Measurements from ENCODE around the gene DENND11.

The DENND11 gene, protein sequence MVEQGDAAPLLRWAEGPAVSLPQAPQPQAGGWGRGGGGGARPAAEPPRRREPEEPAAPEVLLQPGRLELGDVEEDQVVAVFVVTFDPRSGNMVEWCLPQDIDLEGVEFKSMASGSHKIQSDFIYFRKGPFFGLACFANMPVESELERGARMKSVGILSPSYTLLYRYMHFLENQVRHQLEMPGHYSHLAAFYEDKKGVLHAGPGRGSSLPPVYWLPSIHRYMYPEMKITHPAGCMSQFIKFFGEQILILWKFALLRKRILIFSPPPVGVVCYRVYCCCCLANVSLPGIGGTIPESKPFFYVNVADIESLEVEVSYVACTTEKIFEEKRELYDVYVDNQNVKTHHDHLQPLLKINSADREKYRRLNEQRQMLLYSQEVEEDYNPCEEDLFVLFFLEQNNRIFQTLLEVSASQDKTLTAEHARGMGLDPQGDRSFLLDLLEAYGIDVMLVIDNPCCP

DNA sequence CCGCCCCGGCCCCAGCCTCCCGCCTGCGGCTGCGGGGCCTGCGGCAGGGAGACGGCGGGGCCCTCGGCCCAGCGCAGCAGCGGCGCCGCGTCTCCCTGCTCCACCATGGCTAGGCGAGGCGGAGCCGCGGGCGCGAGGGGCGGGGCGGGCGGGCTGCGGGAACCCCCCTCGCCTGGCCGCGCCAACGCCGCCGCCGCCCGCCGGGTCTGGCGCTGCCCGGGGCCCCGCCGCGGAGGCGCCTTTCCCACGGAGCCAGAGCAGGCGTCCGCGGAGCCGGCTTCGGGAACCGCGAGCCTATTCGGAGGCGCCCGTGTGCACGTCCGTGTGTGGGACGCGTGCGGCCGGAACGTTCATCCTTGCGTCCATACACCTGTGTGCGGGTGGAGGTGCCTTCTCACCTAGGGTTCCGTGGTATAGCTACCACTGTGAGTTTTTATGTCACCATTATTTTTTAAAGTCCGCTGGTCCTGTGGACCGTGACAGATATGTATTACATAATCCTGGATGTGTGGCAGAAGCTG lies at the start of gene DENND11:
DENND11 (minus strand) TSS at position 120 of the 521 bp plus-strand sequence; CDS start at position 107, 13 bp downstream.
- DNase-seq, result peak; percentile 26

DNA sequence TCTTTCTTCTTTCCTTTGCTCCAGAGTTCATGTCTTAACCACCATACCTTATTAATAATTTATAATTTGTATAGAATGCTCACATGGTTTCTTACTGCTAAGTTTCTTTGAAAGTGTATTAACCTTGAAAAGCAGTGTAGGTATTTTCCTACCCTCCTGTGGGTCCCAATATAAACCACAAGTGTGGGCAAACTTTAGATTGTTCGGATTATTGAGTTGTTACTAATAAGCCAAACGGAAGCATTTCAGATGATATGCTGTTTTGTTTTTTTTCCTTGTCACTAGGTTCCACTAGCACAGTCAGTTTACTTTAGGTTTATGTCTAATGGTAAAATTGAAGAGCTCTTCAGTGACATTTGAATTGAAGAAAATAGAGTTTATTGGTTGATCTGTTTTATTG lies 46.4 kb upstream of the DENND11 start:
- no peak for DNase-seq

DNA sequence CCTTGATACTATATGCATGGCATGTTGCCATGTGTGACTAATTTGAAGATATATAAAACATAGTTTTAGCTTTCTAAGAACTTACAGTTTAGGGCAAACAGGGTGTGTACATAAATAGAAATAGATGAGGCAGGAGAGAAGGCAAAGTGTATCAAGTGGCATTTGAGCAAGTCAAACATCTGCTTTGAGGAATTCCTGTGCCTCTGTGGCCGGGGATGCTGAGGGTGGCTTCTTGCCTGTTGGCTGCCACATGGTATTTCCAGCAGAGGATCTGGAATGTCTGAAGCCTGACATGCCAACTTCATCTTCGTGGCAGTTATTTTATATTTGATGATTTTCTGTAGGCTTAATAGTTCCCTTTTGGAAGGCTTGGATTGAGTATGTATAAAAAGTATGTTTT lies 42.2 kb upstream of the DENND11 start:
- no peak for DNase-seq

DNA sequence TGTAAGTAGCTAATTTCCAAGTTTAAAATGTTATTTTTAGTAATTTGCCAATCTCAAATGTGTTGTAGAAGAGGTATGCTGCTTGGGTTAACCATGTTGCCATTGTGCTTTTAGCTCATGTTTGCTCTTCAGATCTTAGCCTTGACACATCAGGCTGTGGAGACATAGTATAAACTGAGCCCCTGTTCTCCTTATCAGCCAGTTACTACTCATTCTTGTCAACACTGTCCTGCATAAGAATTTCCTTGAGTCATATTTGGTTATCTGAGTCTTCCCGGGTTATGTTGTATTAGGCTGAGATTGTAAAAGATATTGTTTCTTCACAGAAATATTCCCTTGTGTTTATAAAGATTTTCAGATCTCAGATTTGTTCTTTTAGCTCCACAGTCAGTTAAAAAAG lies 40.3 kb upstream of the DENND11 start:
- no peak for DNase-seq

DNA sequence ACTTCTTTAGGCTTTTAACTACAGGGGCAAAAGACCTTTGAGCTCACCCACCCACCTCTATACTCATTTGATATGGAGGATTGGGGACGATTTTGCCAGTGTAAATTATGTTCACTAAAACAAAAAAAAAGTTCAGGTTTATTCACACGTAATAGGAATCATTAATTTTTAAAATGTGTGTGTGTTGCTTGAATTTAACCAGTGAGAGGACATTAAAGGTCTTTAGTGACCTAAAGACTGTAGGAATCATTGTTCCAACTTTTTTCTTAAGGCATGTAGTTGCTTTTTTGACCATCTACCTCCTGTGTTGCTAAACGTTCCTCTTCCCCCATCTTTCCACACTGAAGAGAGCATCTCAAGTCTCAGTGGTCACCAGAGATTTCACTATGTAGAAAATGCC lies 37.3 kb upstream of the DENND11 start:
- DNase-seq, result no peak

DNA sequence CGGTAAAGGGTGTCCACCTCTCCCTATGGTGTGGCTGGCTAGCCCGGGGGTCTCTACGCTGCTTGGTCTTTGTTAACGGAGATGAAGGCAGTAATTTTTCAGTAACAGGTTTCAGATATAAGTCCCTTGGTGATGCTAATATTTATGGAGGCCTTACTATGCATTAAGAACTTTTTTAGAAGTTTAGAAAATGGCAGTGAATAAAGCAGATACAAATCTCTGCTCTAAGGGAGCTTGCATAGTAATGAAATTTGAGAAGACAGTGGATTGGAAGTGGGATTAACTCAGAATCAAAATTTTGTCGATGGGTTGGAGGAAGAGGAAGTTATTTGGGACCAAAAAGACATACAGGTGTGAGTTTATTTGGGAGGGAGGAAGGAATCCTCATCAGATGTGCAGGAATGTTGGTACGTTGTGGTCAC lies 36.6 kb upstream of the DENND11 start:
- DNase-seq, result no peak

DNA sequence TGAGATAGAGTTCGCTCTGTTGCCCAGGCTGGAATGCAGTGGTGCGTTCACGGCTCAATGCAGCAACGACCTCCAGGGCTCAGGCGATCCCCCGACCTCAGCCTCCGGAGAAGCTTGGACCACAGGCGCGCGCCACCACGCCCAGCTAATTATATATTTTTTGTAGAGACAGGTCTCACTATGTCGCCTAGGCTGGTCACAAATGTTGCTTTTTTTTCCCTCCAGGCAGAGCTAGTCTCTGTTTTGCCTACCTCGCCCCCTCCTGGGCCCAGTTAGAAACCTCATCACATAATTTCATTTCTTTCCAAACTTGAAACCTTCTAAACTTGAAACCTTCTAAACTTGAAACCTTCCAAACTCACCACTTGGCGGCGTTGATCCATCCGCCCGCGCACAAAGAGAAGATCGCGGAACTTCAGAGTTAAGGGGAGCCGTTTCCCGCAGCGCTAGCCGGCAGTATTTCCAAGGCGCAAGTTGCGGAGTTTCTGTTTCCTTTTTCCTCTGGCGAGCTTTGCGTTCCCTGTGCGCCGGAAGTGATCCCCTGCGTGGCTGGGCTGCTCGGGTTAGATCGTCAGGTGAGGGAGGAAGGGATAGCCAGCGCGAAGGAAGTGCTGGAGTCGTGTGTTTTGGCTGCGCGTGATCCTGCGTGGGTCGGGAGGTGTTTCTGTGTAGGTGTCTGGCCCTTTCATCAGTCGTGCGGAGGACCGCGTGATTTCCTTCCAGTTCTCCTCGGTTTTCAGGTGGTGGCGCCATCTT lies 36.0 kb upstream of the DENND11 start, which contains the start of gene SSBP1:
SSBP1 (plus strand) TSS at position 523 of the 756 bp plus-strand sequence. CDS start 809 bp downstream, outside the sequence.
- peak; percentile 86 for DNase-seq

DNA sequence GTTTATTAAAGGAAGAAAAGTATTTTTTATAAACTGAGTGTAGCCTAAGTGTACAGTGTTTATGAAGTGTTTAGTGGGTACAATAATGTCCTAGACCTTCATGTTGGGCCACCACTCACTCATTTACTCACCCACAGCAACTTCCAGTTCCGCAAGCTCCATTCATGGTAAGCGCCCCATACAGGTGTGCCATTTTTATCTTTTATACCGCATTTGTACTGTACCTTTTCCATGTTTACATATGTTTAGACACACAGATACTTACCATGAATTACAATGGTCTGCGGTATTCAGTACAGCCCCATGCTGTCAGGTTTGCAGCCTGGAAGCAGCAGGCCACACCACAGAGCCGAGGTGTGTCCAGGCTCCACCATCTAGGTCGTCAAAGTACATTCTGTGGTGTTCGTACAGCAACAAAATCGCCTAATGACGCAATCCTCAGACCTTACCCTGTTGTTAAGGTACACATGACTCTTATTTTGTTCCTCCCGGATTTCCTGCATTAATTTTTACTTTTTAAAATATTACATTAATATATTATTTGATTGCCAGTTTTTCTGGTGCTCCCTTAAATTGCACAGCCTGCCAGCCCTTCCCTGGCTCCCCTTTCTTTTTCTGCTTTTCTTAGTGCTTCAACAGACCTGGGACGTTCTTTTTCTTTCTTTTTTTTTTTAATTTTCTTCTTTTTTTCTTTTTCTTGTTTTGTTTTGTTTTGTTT lies 35.3 kb upstream of the DENND11 start:
- DNase-seq, result no peak

DNA sequence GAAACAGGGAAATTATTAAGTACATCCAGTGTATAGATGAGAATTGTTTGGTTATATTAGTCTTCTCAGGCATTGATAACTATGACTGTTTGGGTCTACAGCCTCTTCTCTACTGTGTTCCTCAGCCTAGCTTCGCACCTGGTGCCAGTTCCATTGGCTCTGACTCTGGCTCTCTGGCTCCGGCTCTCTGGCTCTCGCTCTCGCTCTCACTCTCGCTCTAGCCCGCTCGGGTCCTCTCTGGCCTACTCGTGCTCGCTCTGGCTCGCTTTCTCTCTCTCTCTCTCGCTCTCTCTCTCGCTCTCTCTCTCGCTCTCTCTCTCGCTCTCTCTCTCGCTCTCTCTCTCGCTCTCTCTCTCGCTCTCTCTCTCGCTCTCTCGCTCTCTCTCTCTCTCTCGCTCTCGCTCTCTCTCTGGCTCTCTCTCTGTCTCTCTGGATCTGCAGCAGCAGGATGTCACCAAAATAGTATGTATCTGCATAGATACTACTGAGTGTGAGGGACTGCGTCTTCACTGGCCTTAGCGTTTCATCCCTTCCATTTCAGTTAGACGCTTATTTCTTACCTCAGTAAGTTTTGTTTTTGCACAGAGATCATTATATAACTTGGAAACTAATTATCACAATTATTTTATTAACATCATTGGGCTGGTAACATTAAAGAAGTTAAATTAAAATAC lies 29.6 kb upstream of the DENND11 start:
- no peak for DNase-seq

DNA sequence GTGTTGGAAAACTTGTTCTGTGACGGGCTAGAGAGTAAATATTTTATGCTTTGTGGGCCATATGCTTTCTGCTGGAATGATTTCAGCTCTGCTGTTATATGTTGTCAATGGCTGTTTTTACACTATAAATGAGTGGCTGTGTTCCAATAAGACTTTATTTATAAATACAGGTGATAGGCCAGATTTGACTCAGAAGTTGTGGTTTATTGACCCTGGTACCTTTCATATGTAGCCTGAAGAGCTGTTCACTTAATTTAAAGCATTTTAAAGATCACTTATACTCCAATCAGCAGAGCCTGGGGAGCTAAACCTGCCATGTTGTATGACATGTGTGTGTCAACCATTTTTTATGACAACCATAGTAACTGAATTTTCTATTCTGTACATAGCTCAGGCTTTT lies 27.1 kb upstream of the DENND11 start:
- no peak for DNase-seq

DNA sequence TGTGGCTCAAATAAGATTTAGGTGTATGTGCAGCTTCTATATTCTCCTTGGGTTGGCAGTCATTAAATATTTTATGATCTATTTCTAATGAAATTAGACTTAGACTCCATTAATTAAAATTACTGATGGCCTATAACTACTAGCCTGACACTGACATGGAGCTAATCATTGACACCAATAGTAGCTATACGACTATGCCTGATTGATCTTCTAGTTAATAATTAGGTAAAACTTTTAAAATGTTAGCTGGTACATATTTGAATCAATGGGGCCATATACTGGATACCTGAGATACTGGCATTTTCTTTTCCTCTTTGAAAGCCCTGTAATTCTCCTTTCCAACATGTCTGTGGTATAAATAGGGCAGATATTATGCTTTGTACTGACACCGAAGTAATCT lies 20.6 kb upstream of the DENND11 start:
- DNase-seq, result no peak

DNA sequence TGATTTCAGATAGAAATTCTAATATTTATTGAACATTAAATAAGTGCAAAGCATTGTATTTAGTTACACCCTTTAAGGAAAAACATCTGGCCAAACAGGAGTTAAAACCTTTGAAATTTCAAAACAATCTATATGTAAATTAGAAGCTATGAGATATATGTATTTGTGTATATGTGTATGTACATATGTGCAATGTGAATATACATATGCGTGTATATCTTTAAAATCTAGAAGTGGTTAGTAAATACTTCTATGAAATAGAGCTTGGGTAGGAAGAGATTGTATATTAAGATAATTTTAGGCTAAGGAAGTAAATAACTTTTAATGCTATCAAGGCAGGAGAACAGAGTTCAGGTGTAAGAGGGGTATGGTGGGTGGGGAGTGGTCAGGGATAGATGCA lies 15.5 kb upstream of the DENND11 start:
- no peak for DNase-seq

DNA sequence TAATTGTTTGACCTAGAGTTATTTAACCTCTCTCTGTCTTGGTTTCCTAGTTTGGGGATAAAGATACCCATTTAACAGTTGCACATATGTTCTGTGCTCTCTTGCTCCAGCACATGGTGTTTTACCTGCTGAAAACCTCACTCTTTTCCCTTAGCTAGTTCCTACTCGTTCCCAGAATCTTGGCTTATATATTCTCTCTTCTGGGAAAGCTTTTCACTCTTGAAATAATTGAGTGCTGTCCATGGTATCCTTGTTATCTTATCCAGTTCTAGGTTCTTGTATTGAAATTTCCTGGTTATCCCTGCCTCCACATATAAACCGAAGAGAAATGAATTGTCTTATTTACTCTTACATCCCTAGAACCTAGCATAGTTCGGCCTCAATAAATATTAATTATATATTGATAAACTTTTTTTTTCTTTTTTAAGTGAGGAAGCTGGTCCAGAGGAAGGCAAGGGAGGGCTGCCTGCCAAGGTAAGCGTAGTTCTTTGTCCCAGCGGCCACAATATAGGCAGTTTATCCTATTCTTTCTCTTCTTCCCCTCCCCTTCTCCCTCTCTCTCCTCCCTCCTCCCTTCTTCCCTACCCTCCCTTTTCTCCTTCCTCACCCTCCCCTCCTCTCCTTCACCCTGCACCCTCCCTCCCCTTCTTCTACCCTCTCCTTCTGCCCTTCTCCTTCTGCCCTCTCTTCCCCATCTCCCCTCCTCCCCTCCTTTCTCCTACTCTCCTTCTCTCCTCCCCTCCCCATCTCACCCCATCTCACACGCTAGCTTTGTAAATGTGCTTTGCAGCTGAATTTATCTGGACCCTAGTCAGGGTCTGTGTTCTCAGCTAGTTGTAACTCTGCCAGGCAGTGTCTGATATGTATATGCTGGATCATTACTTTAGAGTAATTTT lies 14.1 kb upstream of the DENND11 start:
- no peak for DNase-seq

DNA sequence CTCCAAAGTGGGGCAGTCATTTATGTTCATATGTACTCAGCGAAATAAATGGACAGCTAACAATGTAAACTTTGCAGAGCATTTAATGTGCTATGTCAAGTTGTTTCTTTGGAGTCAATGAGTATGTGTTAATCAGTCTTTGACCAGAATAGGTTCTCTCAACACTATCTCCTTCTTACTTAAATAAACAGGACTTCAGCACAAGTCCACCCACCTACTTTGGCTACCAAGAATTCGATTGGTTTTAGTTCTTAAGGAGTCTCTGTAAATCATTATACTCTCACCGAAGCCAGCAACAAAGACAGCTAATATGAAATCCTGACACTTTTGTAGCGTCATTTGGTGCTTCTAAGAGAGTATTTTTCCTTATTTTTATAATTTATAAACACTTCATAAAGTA lies 13.1 kb upstream of the DENND11 start:
- no peak for DNase-seq

DNA sequence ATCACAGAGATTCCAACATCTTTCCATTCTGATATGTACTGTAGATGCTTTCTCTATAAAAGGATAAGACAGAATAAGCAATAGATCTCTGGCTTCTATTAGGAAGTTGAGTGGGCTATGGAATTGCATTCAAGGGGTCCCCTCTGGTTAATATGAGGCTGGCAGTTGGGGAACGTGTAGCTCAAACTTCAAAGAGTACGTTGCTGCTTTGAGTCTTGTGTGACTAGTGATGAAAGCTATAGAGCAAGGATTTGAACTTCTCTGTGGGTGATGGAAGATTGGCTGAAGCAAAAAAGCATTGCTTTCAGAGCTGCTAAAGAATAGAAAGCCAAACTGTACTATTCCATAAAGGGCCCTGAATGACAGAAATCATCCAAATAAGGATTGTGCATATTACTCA lies 12.6 kb upstream of the DENND11 start:
- DNase-seq, result no peak

DNA sequence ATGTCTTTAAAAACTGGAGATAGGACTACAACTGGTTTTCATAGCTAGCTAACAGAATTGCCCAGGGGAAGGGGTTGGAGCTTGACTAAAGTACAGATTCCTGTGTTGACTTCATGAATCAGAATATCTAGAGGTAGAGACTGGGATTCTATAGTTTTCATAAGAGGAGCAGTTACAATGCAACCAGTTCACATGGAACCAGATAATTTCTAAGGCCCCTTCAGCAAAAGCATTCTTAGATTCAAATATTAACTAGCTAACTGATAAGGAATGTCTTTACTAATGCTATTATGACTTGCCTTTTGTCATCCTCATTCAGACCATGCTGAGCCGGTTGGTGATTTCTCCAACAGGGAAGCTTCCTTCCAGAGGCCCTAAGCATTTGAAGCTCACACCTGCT lies 11.9 kb upstream of the DENND11 start:
- no peak for DNase-seq

DNA sequence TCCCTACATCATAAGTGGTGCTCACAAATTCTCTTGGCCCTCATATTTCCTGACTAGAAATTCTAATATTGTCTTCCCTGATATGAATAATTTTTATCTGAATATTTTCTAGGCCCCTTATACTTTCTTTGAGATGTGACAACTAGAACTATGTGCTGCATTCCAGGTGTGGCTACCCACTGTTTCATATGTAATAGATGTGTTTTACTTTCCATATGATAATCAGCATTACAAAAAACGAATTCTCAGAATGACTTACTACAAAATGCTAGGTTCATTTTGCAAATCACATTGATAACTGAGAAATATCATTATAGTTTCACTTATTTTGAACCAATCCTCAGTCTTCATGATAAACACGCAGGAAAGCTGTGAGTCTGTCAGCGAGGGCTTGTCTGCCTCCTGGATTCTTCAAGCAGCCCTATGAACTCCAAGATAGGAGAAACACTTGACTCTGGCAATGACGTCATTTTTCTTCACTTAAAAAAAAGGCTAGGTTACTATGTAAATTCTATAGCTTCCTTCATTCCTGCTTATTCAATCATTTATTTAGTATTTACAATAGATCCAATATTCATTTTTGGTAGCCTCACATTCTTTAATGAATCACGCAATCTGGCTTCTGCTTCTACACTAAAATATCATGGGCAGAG lies 10.8 kb upstream of the DENND11 start:
- DNase-seq, result no peak

DNA sequence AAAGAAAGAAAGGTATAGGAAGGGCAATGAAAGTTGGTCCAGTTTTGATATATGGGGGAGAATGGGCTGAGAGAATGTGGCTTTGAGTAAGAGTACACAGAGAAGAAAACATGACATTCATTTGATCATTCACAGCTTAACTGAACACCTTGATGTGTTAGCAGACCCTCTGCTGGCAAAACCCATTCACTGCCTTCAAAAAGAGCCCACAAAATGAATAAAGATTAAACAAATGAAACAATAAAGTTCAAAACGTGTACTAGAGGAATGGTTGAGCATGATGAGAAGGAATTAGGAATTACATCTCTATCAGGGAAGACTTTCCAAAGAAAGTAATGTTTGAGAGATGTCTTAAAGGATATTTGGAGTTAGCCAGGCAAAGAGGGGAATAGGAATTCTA lies 8.3 kb upstream of the DENND11 start:
- no peak for DNase-seq

DNA sequence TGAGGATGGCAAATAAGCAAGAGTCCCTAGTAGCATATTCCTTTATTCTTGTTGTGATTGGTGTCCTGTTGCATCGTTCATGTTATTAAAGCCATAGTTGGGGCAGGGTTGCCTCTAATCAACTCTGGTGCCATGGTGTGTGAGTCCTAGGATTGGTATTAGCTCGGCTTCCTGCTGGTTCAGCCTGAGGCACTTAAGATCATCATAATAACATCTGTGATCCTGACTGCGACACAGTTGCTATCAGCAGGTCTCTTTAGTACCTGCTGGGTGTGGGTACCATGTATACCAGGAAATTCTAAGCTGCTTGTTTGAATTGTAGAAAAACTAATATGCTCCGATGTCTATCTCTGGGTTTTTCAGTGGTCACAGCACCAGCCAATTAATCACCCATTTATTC lies 7.8 kb upstream of the DENND11 start:
- DNase-seq, result no peak

DNA sequence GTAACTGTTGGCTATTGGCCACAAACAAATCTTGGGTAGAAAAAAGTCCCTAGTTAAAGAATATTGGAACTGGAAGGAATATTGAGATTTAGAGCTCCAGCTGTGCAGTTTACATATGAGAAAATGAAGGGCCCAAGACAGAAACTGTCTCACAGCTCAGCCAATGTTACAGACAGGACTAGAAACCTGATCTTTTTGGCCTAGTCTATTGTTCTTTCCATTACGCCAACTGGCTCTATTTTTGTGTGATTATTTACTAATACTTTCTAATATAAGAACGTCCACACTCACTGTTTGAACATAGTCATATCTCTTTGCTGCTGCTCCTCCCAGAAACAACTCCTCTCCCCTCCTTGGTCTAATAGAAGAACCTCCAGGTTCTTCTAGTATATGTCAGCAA lies 7.4 kb upstream of the DENND11 start:
- no peak for DNase-seq

DNA sequence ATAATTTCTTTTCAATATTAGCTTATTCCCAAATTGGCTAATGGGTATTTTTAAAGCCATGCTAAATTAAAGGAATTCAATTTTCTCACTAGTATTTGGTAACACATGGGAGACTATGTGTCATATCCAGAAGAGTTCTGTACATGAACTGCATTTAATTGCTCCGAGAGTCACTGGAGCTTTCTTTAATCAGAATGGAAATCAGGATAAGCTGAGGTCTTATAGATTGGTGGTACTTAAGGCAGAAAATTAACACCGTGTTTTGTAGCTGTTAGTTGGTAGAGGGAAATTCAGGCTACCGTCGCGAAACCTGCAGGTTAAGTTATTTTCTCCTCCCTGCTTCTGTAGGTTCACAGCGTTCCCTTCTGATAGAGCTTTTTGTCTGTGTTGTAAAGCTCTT lies 6.4 kb upstream of the DENND11 start, which contains the start of gene WEE2:
WEE2 (plus strand) TSS at position 3 of the 400 bp plus-strand sequence. CDS start 406 bp downstream, outside the sequence.
- no peak for DNase-seq
